KMS-11 (cell line): ENCODE data around the gene SLC41A3.

Experiments
- H2AFZ ChIP-seq: fragments of 200-600 bp; sonication (generic); 2 replicates; pipeline ENCODE4 v1.6.1; 2016; ENCODE audit warnings: antibody characterized with exemption, mixed run types, low read depth
- H3K27ac ChIP-seq: fragments of 200-600 bp; sonication (generic); 2 replicates; pipeline ENCODE4 v1.6.1; 2016; ENCODE audit warnings: mild to moderate bottlenecking, mixed run types
- H3K27me3 ChIP-seq: fragments of 200-600 bp; sonication (generic); 2 replicates; pipeline ENCODE4 v1.6.1; 2017; ENCODE audit warnings: mild to moderate bottlenecking, low read depth, mixed run types, moderate library complexity; ENCODE audit not compliant: insufficient read depth
- H3K36me3 ChIP-seq: fragments of 200-600 bp; sonication (generic); 2 replicates; pipeline ENCODE4 v1.6.1; 2017; ENCODE audit warnings: mild to moderate bottlenecking, mixed run types; ENCODE audit not compliant: insufficient read depth
- H3K4me1 ChIP-seq: fragments of 200-600 bp; sonication (generic); 2 replicates; pipeline ENCODE4 v1.6.1; 2016; ENCODE audit warnings: mild to moderate bottlenecking, low read depth, mixed run types; ENCODE audit not compliant: poor library complexity, severe bottlenecking
- H3K4me2 ChIP-seq: fragments of 200-600 bp; sonication (generic); 2 replicates; pipeline ENCODE4 v1.7.0; 2016; ENCODE audit warnings: mild to moderate bottlenecking, mixed run types
- H3K4me3 ChIP-seq: fragments of 200-600 bp; sonication (generic); IDR thresholded peaks from 2 replicates; pipeline ENCODE4 v1.6.1; 2017; ENCODE audit warnings: low read depth, low read length, mixed read lengths; ENCODE audit not compliant: insufficient read depth
- H3K79me2 ChIP-seq: fragments of 200-600 bp; sonication (generic); 2 replicates; pipeline ENCODE4 v1.6.1; 2016; ENCODE audit warnings: low read depth, mixed run types; ENCODE audit not compliant: insufficient read depth
- H3K9ac ChIP-seq: fragments of 200-600 bp; sonication (generic); 2 replicates; pipeline ENCODE4 v1.6.1; 2016; ENCODE audit warnings: mild to moderate bottlenecking, mixed run types
- H4K20me1 ChIP-seq: fragments of 200-600 bp; sonication (generic); 2 replicates; pipeline ENCODE4 v1.6.1; 2016; ENCODE audit warnings: mild to moderate bottlenecking, mixed run types; ENCODE audit not compliant: insufficient read depth
- TF ChIP-seq, protein P1 (sequence below): fragments of 200-600 bp; sonication (generic); conservative IDR thresholded peaks from 2 replicates; pipeline ENCODE4 v1.6.1; 2017; ENCODE audit warnings: low read depth, mild to moderate bottlenecking, antibody characterized with exemption, low read length, moderate library complexity, mixed read lengths

Gene SLC41A3

DNA sequence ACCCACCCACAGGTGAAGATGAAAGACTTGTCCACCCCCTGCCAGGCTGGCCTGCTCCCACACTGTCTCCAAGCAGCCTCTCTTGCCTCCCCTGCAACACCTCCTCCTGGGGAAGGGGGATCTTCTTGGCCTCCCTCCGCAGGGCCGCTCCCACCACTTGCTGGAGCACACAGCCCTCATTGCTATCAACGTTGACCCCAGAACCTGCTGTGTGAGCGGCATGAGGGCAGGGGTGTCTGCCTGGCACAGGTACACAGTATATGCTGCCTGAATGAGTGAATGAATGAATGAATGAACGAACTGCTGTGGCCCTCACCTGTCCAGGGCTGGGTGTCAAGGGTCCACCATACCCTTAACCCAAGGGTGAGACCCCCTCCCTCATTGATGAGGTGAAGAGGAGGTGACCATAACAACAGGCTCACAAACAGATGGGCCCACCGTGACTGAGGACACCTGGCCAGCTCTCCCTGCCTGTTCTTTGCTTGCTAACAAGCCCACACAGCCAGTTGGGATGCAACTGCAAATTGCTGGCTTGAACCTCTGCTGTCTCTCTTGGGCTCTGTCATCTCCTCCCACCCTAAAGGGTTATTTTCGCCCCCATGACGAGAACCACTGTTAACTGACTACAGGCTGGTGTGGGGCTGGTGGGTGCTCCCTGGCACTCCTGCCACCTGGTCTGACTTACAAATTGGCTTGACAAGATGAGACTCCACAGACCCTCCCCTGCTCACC is 22.5 kb downstream of the SLC41A3 start:
- no peaks in the 10 kb centered on the region for H3K79me2 ChIP-seq
- H3K4me3 ChIP-seq: no peak overlapping the region
- H3K27ac ChIP-seq: no peak overlapping the region
- no peak overlapping the region for H2AFZ ChIP-seq
- no peak overlapping the region for H3K4me2 ChIP-seq
- H3K27me3 ChIP-seq: no peaks in the 10 kb centered on the region
- no peaks in the 10 kb centered on the region for H3K4me1 ChIP-seq
- TF ChIP-seq, protein P1, sequence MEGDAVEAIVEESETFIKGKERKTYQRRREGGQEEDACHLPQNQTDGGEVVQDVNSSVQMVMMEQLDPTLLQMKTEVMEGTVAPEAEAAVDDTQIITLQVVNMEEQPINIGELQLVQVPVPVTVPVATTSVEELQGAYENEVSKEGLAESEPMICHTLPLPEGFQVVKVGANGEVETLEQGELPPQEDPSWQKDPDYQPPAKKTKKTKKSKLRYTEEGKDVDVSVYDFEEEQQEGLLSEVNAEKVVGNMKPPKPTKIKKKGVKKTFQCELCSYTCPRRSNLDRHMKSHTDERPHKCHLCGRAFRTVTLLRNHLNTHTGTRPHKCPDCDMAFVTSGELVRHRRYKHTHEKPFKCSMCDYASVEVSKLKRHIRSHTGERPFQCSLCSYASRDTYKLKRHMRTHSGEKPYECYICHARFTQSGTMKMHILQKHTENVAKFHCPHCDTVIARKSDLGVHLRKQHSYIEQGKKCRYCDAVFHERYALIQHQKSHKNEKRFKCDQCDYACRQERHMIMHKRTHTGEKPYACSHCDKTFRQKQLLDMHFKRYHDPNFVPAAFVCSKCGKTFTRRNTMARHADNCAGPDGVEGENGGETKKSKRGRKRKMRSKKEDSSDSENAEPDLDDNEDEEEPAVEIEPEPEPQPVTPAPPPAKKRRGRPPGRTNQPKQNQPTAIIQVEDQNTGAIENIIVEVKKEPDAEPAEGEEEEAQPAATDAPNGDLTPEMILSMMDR: no peak
- no peaks in the 10 kb centered on the region for H3K36me3 ChIP-seq
- no peak overlapping the region for H3K9ac ChIP-seq
- H4K20me1 ChIP-seq: no peaks in the 10 kb centered on the region

DNA sequence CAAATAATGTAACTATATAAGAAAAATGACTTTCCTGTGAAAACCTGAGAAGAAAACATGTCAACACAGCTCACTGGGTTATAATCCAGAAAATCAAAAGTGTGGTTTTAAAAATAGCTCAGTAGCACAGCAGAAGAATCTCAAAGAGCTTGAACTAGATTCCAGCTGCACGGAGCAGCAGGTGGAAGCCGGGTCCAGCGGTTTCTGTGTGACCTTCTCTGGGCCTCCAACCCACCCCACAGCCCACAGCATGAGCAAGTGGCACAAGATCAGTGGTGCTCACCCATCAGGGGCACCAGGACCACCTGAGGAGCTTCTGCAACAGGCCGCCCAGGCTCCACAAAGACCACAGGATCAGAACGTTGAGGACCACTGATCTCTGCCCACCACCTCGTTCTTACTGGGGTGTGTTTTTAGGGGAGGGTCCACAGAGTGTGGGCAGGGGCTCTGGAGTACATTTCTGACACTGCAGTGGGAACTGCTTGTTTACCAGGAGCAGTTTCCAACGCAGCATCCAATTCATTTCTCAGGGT is 23.2 kb downstream of the SLC41A3 start:
- Histone ChIP-seq H3K36me3 (no peaks in the 10 kb centered on the region), H3K4me1 (no peaks in the 10 kb centered on the region), H3K4me3 (no peak overlapping the region), H3K79me2 (no peaks in the 10 kb centered on the region), H2AFZ (no peak overlapping the region), H3K27ac (no peak overlapping the region), H3K9ac (no peak overlapping the region), H3K27me3 (no peaks in the 10 kb centered on the region), H3K4me2 (no peak overlapping the region), H4K20me1 (no peaks in the 10 kb centered on the region)
- TF ChIP-seq, protein P1: no peak

DNA sequence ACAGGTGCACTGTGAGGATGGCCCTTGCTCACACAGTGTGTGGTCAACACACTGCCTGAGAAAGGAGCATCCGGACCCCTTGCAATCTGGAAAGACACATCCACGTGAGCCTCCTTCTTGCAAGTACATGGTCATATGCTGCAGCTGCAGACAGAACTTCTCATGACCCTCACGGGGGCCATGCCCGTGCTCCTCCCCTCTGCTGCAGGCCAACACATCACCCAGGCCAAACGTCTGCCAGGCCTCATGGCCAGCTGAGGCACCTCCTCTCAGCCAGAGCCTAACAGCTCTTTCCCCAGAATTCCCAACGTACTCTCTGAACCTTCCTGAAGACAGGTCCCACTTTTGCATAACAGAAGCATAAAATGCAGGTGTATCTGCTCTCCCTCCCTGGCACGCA is 25.3 kb downstream of the SLC41A3 start:
- Histone ChIP-seq H3K36me3 (no peaks in the 10 kb centered on the region), H3K4me1 (no peaks in the 10 kb centered on the region), H4K20me1 (no peaks in the 10 kb centered on the region), H3K27me3 (no peaks in the 10 kb centered on the region), H3K27ac (no peak overlapping the region), H2AFZ (no peak overlapping the region), H3K79me2 (no peaks in the 10 kb centered on the region), H3K4me3 (no peak overlapping the region), H3K4me2 (no peak overlapping the region), H3K9ac (no peak overlapping the region)
- TF ChIP-seq, protein P1: no peak

DNA sequence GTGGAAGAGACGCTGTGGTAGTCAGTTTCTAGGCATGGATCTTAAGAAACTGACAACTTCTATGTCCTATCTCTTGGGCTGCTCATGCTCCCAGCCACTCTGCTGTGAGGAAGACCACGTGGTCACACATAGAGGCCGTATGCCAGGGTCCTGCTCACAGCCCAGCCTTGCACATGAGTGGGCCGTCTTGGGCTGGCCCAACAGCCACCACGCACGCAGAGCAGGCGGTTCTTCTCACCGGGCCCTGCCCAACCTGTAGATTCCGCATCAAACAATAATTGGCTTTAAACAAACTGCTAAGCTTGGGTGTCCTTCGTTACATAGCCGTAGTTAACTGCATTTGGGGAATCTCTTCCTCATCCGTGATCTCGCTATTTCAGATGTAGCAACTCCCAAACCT is 26.0 kb downstream of the SLC41A3 start:
- Histone ChIP-seq H3K4me2 (no peak overlapping the region), H3K27me3 (no peaks in the 10 kb centered on the region), H3K4me3 (no peak overlapping the region), H3K4me1 (no peaks in the 10 kb centered on the region), H3K36me3 (no peaks in the 10 kb centered on the region), H3K27ac (no peak overlapping the region), H4K20me1 (no peaks in the 10 kb centered on the region), H2AFZ (no peak overlapping the region), H3K9ac (no peak overlapping the region), H3K79me2 (no peaks in the 10 kb centered on the region)
- TF ChIP-seq, protein P1: no peak
